ENCODE measurements around the gene DOK3.
A peak's percentile ranks its signal among the peaks of the same experiment; 100 is the strongest.

DOK3 gene

GRCh38 chr5:177462021-177462670 is 47.5 kb downstream of the DOK3 start:
- DNase-seq = peak in 1 of 2 donors; percentile 42

- no peak for DNase-seq
These were observed 49.6 kb downstream of the DOK3 start for GRCh38 chr5:177459819-177460628.

GRCh38 chr5:177459357-177459756 is 50.3 kb downstream of the DOK3 start:
- DNase-seq = no peak

GRCh38 chr5:177458912-177459350 is 50.7 kb downstream of the DOK3 start:
- DNase-seq = no peak

GRCh38 chr5:177457852-177458681 is 51.6 kb downstream of the DOK3 start:
- DNase-seq = no peak

GRCh38 chr5:177456976-177457851 is 52.4 kb downstream of the DOK3 start:
- DNase-seq = peak; percentile 79 to 86

- no peak for DNase-seq
These were observed 53.0 kb downstream of the DOK3 start for GRCh38 chr5:177456591-177456964.

- DNase-seq = peak; percentile 91 to 94
These were observed 53.7 kb downstream of the DOK3 start for GRCh38 chr5:177455661-177456590.

GRCh38 chr5:177455036-177455660 is 54.5 kb downstream of the DOK3 start:
- peak; percentile 90 to 93 for DNase-seq

GRCh38 chr5:177454397-177455035 is 55.1 kb downstream of the DOK3 start:
- peak; percentile 94 to 97 for DNase-seq

GRCh38 chr5:177453852-177454396 is 55.7 kb downstream of the DOK3 start:
- DNase-seq = peak in 1 of 2 donors; percentile 50

- DNase-seq = no peak
These were observed 56.7 kb downstream of the DOK3 start for GRCh38 chr5:177452688-177453638.
